Astrocyte of the cerebellum (primary cell): ENCODE data around the gene STAT4.

Experiments
- DNase-seq: peaks from one replicate; pipeline ENCODE4 v3.0.0-alpha.2; 2011; ENCODE audit warnings: low read depth
- H3K4me3 ChIP-seq: 2 replicates; pipeline ENCODE4 v1.5.1; 2011; ENCODE audit warnings: mild to moderate bottlenecking, low read depth, low read length, moderate library complexity
- CTCF ChIP-seq: IDR thresholded peaks from 2 replicates; pipeline ENCODE4 v1.5.1; 2012; ENCODE audit warnings: low read length, low read depth, moderate library complexity, mild to moderate bottlenecking; ENCODE audit errors: missing control alignments
- in situ Hi-C: cut with HindIII; loops from 2 replicates; pipeline ENCODE4 v1.10.0; 2017; ENCODE audit warnings: low sequenced_read_pairs

STAT4 gene

DNA sequence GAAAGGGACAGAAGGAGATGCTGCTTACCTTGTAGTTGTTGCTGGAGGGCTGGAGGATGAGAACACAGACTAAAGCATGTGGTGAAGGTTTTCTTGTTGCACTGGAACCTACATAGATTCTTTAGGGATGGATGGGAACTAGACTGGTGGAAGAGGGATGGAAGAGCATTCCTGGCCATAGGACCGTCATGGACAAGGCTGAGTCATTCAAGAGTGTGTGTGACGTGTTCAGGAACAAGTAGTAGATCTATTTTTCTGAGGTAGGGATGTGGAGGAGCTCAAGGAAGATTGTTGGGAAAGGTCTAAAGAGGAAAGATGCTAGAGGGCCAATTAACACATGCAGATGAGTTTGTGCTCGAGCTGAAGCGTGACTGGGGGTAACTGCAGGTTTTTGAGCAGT lies 6.6 kb downstream of the STAT4 start:
- DNase-seq, result no peak
- in situ Hi-C loops, result no loop called here
- no peak for TF ChIP-seq CTCF
- no peak overlapping the region for H3K4me3 ChIP-seq

GRCh38 chr2:191143791-191144190 lies 7.0 kb downstream of the STAT4 start:
- no peak for TF ChIP-seq CTCF
- in situ Hi-C loops, result no loop called here
- no peak overlapping the region for H3K4me3 ChIP-seq
- no peak for DNase-seq

GRCh38 chr2:191128911-191129304 lies 21.9 kb downstream of the STAT4 start:
- in situ Hi-C loops, result no loop called here
- no peak overlapping the region for H3K4me3 ChIP-seq
- TF ChIP-seq CTCF, result no peak
- DNase-seq, result no peak

DNA sequence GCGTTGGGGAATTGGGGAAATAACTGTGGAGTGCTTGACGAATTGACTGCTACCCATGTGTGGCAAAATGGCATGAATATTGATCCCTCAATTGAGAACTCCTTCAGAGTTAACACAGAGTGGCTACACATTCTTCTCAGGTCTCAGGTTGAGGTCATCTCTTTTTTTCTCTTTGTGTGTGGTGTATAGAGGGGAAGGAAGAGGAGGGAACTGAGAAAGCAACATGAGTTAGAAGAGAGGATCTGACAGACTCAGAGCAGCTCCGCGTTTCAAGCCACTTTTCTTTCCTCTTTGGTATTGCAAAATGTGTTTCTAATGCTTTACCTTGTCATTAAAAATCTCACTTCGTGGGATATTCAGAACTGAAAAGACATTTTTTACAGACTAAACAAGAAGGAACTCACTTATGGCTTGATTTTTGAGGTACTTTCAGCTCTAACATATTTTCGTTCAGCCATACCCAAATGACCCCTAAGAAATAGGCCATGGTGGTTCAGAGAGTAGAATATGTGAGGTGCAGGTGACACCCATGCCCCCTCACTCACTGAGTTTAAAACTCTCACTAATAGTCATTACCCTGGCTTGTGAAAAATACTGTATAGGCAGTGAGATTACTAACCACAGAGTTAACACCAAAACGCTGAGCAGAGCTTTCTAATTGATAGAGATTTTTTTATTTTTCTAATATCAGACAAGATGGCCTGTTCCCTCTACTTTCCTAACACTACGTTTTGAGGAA lies 22.5 kb downstream of the STAT4 start:
- no peak overlapping the region for H3K4me3 ChIP-seq
- in situ Hi-C loops, result no loop called here
- DNase-seq, result no peak
- TF ChIP-seq CTCF, result no peak

- in situ Hi-C loops, result no loop called here
- no peak for DNase-seq
- no peak for TF ChIP-seq CTCF
- no peak overlapping the region for H3K4me3 ChIP-seq
Measured at GRCh38 chr2:191127235-191127634, 23.6 kb downstream of the STAT4 start.

DNA sequence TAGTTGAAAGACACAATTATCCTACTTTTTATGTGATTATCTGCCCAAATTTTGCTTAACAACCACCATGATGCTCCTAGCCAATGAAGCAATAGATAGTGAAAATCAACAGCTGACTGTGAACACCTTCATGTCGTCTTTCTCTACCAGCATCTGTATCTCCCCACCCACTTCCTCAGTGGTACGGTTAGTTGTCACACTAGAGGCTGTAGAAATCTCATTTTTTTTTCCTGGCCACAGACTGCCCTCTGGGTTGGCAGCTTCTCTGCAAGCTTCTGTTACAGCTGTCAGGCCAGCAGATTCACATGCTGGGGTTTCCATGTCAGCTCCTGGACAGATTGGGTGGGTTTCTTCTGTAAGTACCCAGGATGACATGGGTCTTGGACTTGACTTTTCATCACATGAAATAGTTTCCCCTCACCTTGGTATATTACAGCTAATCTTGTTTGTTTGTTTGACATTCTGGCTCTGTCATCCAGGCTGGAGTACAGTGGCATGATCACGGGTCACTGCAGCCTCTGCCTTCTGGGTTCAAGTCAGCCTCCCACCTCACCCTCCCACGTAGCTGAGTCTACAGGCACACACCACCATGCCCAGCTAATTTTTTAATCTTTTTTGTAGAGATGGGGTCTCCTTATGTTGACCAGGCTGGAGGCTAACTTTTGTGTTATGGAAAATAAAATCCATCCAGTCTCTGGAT lies 24.3 kb downstream of the STAT4 start:
- in situ Hi-C loops, result no loop called here
- TF ChIP-seq CTCF, result no peak
- no peak overlapping the region for H3K4me3 ChIP-seq
- DNase-seq, result no peak
